HG03565 (cell line): ENCODE measurements around the gene MASP1.
"Not testable (repeated sequence)": the region's sequence is repeated elsewhere in the genome, so short reads cannot be mapped to it uniquely, and the experiment has no call there.

ENCODE experiments used
- ATAC-seq: cut with Tn5 transposase; IDR thresholded peaks from one replicate; pipeline ENCODE4 v1.9.1; 2021; ENCODE audit warnings: mild to moderate bottlenecking, moderate library complexity; ENCODE audit not compliant: unreplicated experiment

The MASP1 gene

GRCh38 chr3:187236962-187237361, 54.6 kb downstream of the MASP1 start:
- ATAC-seq: no peak

GRCh38 chr3:187230011-187230410, 61.5 kb downstream of the MASP1 start:
- ATAC-seq: no peak

GRCh38 chr3:187228740-187229139, 62.8 kb downstream of the MASP1 start:
- no peak for ATAC-seq

GRCh38 chr3:187227658-187228258, 63.8 kb downstream of the MASP1 start:
- no peak for ATAC-seq

GRCh38 chr3:187223799-187224198, 67.7 kb downstream of the MASP1 start:
- ATAC-seq: no peak

GRCh38 chr3:187222801-187223200, 68.7 kb downstream of the MASP1 start:
- ATAC-seq: no peak

- ATAC-seq: no peak
These were observed 76.1 kb downstream of the MASP1 start for GRCh38 chr3:187215460-187215859.

GRCh38 chr3:187213616-187214015, 77.9 kb downstream of the MASP1 start:
- no peak for ATAC-seq

- no peak for ATAC-seq
These were observed 78.8 kb downstream of the MASP1 start for GRCh38 chr3:187212705-187213104.

GRCh38 chr3:187212196-187212545, 79.4 kb downstream of the MASP1 start:
- ATAC-seq: no peak

- no peak for ATAC-seq
These were observed 79.9 kb downstream of the MASP1 start for GRCh38 chr3:187211532-187212195.

- no peak for ATAC-seq
These were observed 80.8 kb downstream of the MASP1 start for GRCh38 chr3:187210545-187211327.

GRCh38 chr3:187210091-187210490, 81.4 kb downstream of the MASP1 start:
- ATAC-seq: no peak

GRCh38 chr3:187209491-187209890, 82.0 kb downstream of the MASP1 start:
- ATAC-seq: no peak

GRCh38 chr3:187208159-187208558, 83.4 kb downstream of the MASP1 start:
- ATAC-seq: no peak

- no peak for ATAC-seq
These were observed 83.9 kb downstream of the MASP1 start for GRCh38 chr3:187207624-187208023.

GRCh38 chr3:187207062-187207461, 84.5 kb downstream of the MASP1 start:
- no peak for ATAC-seq

- ATAC-seq: no peak
These were observed 85.9 kb downstream of the MASP1 start for GRCh38 chr3:187205683-187206082.

GRCh38 chr3:187199463-187200050, 92.0 kb downstream of the MASP1 start:
- ATAC-seq: not testable (repeated sequence)

GRCh38 chr3:187198490-187198889, 93.0 kb downstream of the MASP1 start:
- no peak for ATAC-seq

- no peak for ATAC-seq
These were observed 94.2 kb downstream of the MASP1 start, which contains the start of gene RTP1 for GRCh38 chr3:187197335-187197649. RTP1 (plus strand) TSS chr3:187197486; CDS start chr3:187197516, 30 bp downstream.
